Natural killer cell (primary cell): ENCODE data around the gene PTDSS2. TPM values are rescaled to one million over a fixed set of nuclear protein-coding genes. Genes with fewer than 3 reads are reported as not detected.
A peak's percentile ranks its signal among the peaks of the same experiment; 100 is the strongest.
"Not testable (repeated sequence)": the region's sequence is repeated elsewhere in the genome, so short reads cannot be mapped to it uniquely, and the experiment has no call there.

Experiments used
- ATAC-seq, 3 donors: fragments of 150-1000 bp in 2 of 3; fragments of 200-7000 bp in 1 of 3; cut with Tn5 transposase; 1 replicate in 1 of 3; 2 replicates in 2 of 3; pipeline ENCODE4 v1.10.0; 2021; ENCODE audit warnings: mild to moderate bottlenecking in 2 of 3, moderate library complexity in 2 of 3
- DNase-seq, 2 donors: peaks; one replicate each; pipeline versions ENCODE4 v3.0.0 to v3.0.0-alpha.2; 2013 to 2021; ENCODE audit warnings: mixed read lengths in 1 of 2
- H3K27ac ChIP-seq: one replicate; pipeline ENCODE4 v1.5.1; 2013; ENCODE audit warnings: mild to moderate bottlenecking, low read length
- H3K27me3 ChIP-seq: one replicate; pipeline ENCODE4 v1.6.1; 2013; ENCODE audit warnings: low read length; ENCODE audit not compliant: control insufficient read depth, insufficient read depth
- H3K36me3 ChIP-seq: one replicate; pipeline ENCODE4 v1.6.1; 2013; ENCODE audit warnings: low read length; ENCODE audit not compliant: control insufficient read depth, insufficient read depth
- H3K4me1 ChIP-seq: one replicate; pipeline ENCODE4 v1.6.1; 2013; ENCODE audit warnings: low read length; ENCODE audit not compliant: control insufficient read depth, insufficient read depth
- H3K4me3 ChIP-seq: one replicate; pipeline ENCODE4 v1.5.1; 2013; ENCODE audit warnings: low read length
- H3K9me3 ChIP-seq: one replicate; pipeline ENCODE4 v1.6.1; 2013; ENCODE audit warnings: low read length; ENCODE audit not compliant: control insufficient read depth, insufficient read depth
- H3K27ac Mint-ChIP-seq, 2 donors: one replicate each; pipeline ENCODE4 v1.8.0; 2022; ENCODE audit warnings: mild to moderate bottlenecking in 2 of 2, mixed read lengths in 2 of 2, moderate library complexity in 1 of 2
- H3K27me3 Mint-ChIP-seq, 2 donors: one replicate each; pipeline ENCODE4 v1.8.0; 2022; ENCODE audit warnings: low read depth in 2 of 2, mixed read lengths in 2 of 2
- H3K36me3 Mint-ChIP-seq: one replicate; pipeline ENCODE4 v1.8.0; 2022; ENCODE audit warnings: mixed read lengths
- H3K4me1 Mint-ChIP-seq, 2 donors: one replicate each; pipeline ENCODE4 v1.8.0; 2022; ENCODE audit warnings: mixed read lengths in 2 of 2
- H3K4me3 Mint-ChIP-seq: one replicate; pipeline ENCODE4 v1.8.0; 2022; ENCODE audit warnings: mild to moderate bottlenecking, moderate library complexity, mixed read lengths
- H3K9me3 Mint-ChIP-seq, 2 donors: one replicate each; pipeline ENCODE4 v1.8.0; 2022; ENCODE audit warnings: mixed read lengths in 2 of 2
- CTCF ChIP-seq: fragments of 200-600 bp; IDR thresholded peaks from one replicate; pipeline ENCODE4 v1.8.0; 2022; ENCODE audit warnings: antibody characterized with exemption
- WGBS: methylation state at CpG from one replicate; pipeline ENCODE4 v1.1.7; 2013; ENCODE audit warnings: missing lambda C conversion rate; ENCODE audit not compliant: insufficient coverage; 5-methylcytosine and 5-hydroxymethylcytosine counted together
- intact Hi-C: fragments of 100-400 bp; cut with micrococcal nuclease; formaldehyde crosslinking; loops from one replicate; pipeline ENCODE4 v1.14.2; 2022
- total RNA-seq, 4 donors: library from RNA; stranded (reverse); fragments of 120-200 nt in 1 of 4; gene quantifications; one replicate each; pipeline versions ENCODE4 v1.2.3 to v1.2.4, GENCODE V29; 2013 to 2022

The PTDSS2 gene
- total RNA-seq: 10 to 100 TPM; 21.5 to 25.1 (median 23.4) TPM
- 10.7 TPM for total RNA-seq (2013)

GRCh38 chr11:449889-450808, at the start of gene PTDSS2:
Gene PTDSS2, plus strand, starts transcription at chr11:450279. Its CDS starts 177 bp downstream, at chr11:450456.
- Histone ChIP-seq H3K27me3 (no peaks in the 10 kb centered on the region), H3K9me3 (no peaks in the 10 kb centered on the region), H3K36me3 (peaks cover 11% of the 10 kb centered on the region), H3K4me1 (peaks cover 35% of the 10 kb centered on the region), H3K27ac (peak within 1 kb of the TSS; percentile 75), H3K4me3 (peak within 1 kb of the TSS; percentile 31)
- Mint-ChIP-seq H3K27ac (peak within 1 kb of the TSS; percentile 91 to 95), H3K4me1 (peaks cover 10 to 25% of the 10 kb centered on the region in 2 donors), H3K4me3 (peak within 1 kb of the TSS; percentile 96), H3K36me3 (no peaks in the 10 kb centered on the region), H3K9me3 (no peaks in the 10 kb centered on the region), H3K27me3 (no peaks in the 10 kb centered on the region)
- ATAC-seq: peak; percentile 76 to 91 (median 81)
- peak; percentile 94 to 97 for DNase-seq
- under 1% methylated on average over 108 of the region's 108 CpGs for WGBS
- intact Hi-C loops: loop anchor here (1.0 to 5.0 kb wide), 6 partner anchors 35 to 243 kb away; partner anchors contain the start of genes BET1L, PSMD13, RIC8A and RNH1
- no peak for TF ChIP-seq CTCF

- H3K4me3 ChIP-seq, H3K27me3 ChIP-seq, H3K9me3 Mint-ChIP-seq, H3K9me3 ChIP-seq, H3K27ac ChIP-seq, H3K4me3 Mint-ChIP-seq, DNase-seq, H3K27ac Mint-ChIP-seq, H3K27me3 Mint-ChIP-seq, ATAC-seq, H3K36me3 Mint-ChIP-seq, intact Hi-C loops: not testable (repeated sequence)
- peaks cover 0 to 18% of the 10 kb centered on the region in 2 donors for H3K4me1 Mint-ChIP-seq
- peaks cover 11% of the 10 kb centered on the region for H3K36me3 ChIP-seq
- 74% methylated on average over 6 of the region's 52 CpGs for WGBS
- H3K4me1 ChIP-seq: peaks cover 23% of the 10 kb centered on the region
These were observed 48.9 kb upstream of the PTDSS2 start for GRCh38 chr11:401196-401595.

- H3K9me3 Mint-ChIP-seq: no peaks in the 10 kb centered on the region
- H3K27ac Mint-ChIP-seq: peak overlapping the region in 1 of 2 donors; percentile 16
- Histone ChIP-seq H3K4me1 (peaks cover 23% of the 10 kb centered on the region), H3K27me3 (no peaks in the 10 kb centered on the region), H3K36me3 (peaks cover 11% of the 10 kb centered on the region), H3K4me3 (no peak overlapping the region), H3K9me3 (no peaks in the 10 kb centered on the region), H3K27ac (no peak overlapping the region)
- H3K4me3 Mint-ChIP-seq: peak overlapping the region; percentile 13
- 83% methylated on average over 55 of the region's 55 CpGs for WGBS
- intact Hi-C loops: no loop called here
- DNase-seq (no peak), ATAC-seq (no peak)
- TF ChIP-seq CTCF: no peak
- no peaks in the 10 kb centered on the region for H3K27me3 Mint-ChIP-seq
- peaks cover 0 to 13% of the 10 kb centered on the region in 2 donors for H3K4me1 Mint-ChIP-seq
- no peaks in the 10 kb centered on the region for H3K36me3 Mint-ChIP-seq
These were observed 46.9 kb upstream of the PTDSS2 start for GRCh38 chr11:403021-403760.
